Spleen (tissue), 11 donors: ENCODE data around the gene DDAH2. TPM values are rescaled to one million over a fixed set of nuclear protein-coding genes. Genes with fewer than 3 reads are reported as not detected.

Source experiments
- DNase-seq: peaks from one replicate; pipeline ENCODE4 v3.0.0-alpha.2; 2020
- H3K27ac ChIP-seq, 8 donors: fragments of 200-600 bp; sonication (generic) in 7 of 8; 1 replicate in 4 of 8; 2 replicates in 4 of 8; pipeline versions ENCODE4 v1.5.0 to v1.8.0; 2016 to 2021; ENCODE audit warnings: inconsistent platforms in 4 of 8, mild to moderate bottlenecking in 4 of 8, moderate library complexity in 1 of 8
- H3K27me3 ChIP-seq, 7 donors: fragments of 200-600 bp; sonication (generic) in 6 of 7; replicated peaks in 1 of 7; 1 replicate in 4 of 7; 2 replicates in 3 of 7; pipeline versions ENCODE4 v1.5.0 to v1.8.0; 2016 to 2021; ENCODE audit warnings: inconsistent platforms in 3 of 7, mild to moderate bottlenecking in 1 of 7
- H3K36me3 ChIP-seq, 6 donors: fragments of 200-600 bp; sonication (generic) in 5 of 6; 1 replicate in 4 of 6; 2 replicates in 2 of 6; pipeline versions ENCODE4 v1.5.0 to v1.8.0; 2016 to 2021; ENCODE audit warnings: inconsistent platforms in 2 of 6
- H3K4me1 ChIP-seq, 6 donors: fragments of 200-600 bp; sonication (generic) in 5 of 6; 1 replicate in 3 of 6; 2 replicates in 3 of 6; pipeline versions ENCODE4 v1.5.0 to v1.8.0; 2016 to 2021; ENCODE audit warnings: inconsistent platforms in 3 of 6
- H3K4me3 ChIP-seq, 8 donors: fragments of 200-600 bp; sonication (generic) in 7 of 8; 1 replicate in 4 of 8; 2 replicates in 4 of 8; pipeline versions ENCODE4 v1.5.0 to v1.8.0; 2016 to 2021; ENCODE audit warnings: inconsistent platforms in 4 of 8, mild to moderate bottlenecking in 4 of 8, moderate library complexity in 2 of 8
- H3K9me3 ChIP-seq, 8 donors: fragments of 200-600 bp; sonication (generic) in 7 of 8; 1 replicate in 4 of 8; 2 replicates in 4 of 8; pipeline versions ENCODE4 v1.5.0 to v1.8.0; 2016 to 2021; ENCODE audit warnings: inconsistent platforms in 4 of 8
- POLR2A ChIP-seq, 3 donors: fragments of 450-650 bp; IDR thresholded peaks; one replicate each; pipeline ENCODE4 v1.5.1; 2017; ENCODE audit warnings: antibody characterized with exemption in 3 of 3, mild to moderate bottlenecking in 1 of 3
- POLR2AphosphoS5 ChIP-seq, 3 donors: sonication (generic); formaldehyde crosslinking; IDR thresholded peaks; one replicate each; pipeline ENCODE4 v1.5.1; 2017; ENCODE audit warnings: antibody characterized with exemption in 3 of 3
- WGBS, 5 donors: extraction: QIAGEN DNeasy Blood & Tissue Kit in 3 of 5; methylation state at CpG; one replicate each; pipeline versions ENCODE4 v1.1.5 to v1.1.7; 2013 to 2018; 5-methylcytosine and 5-hydroxymethylcytosine counted together
- intact Hi-C: fragments of 100-400 bp; cut with DNase I; formaldehyde crosslinking; loops from one replicate; pipeline ENCODE4 v1.15.0; 2023; ENCODE audit warnings: low total_unique reads
- microRNA-seq, 3 donors: library from miRNA; unstranded; fragments of <30 nt; microRNA quantifications; one replicate each; pipeline versions ENCODE4 to v1.1.0, GENCODE V29; 2019 to 2020
- polyA plus RNA-seq, 3 donors: library from polyadenylated mRNA; stranded (reverse); fragments of 200-250 nt; gene quantifications; one replicate each; pipeline ENCODE4 v1.2.1, GENCODE V29; 2013
- small RNA-seq, 4 donors: library from RNA; depleted of rRNA; stranded (forward); fragments of <200 nt; gene quantifications; one replicate each; pipeline ENCODE3, GENCODE V24; 2016
- total RNA-seq, 7 donors: library from RNA; depleted of rRNA in 3 of 7; stranded (reverse); fragments of >200 nt in 3 of 7; fragmentation: NEBNext Ultra II Directional in 4 of 7; extraction: Animal tissue kit (Norgen Biotek cat#: 25700) in 4 of 7; gene quantifications; one replicate each; pipeline versions ENCODE4 v1.1.0 to v1.2.1, GENCODE V29; 2016 to 2021
- TF ChIP-seq, protein P1 (sequence below), 11 experiments: fragments of 200-600 bp in 7 of 11; fragments of 450-650 bp in 4 of 11; sonication (generic) in 4 of 11; IDR thresholded peaks in 8 of 11; conservative IDR thresholded peaks in 3 of 11; 1 replicate in 7 of 11; 2 replicates in 4 of 11; pipeline versions ENCODE4 v1.4.0 to v1.8.0; 2016 to 2021; ENCODE audit warnings: antibody characterized with exemption in 11 of 11, inconsistent platforms in 4 of 11, mild to moderate bottlenecking in 1 of 11
- donor health status: healthy with polysubstance abuse.
- donor health status: DM: no; HTN: no; CAD: no; lungs with moderate emphysema.
- donor health status: DM: no; HTN: no; CAD: no.
- donor health status: Bipolar disorder and iron deficiency.
- donor health status: healthy.
- donor health status: DM: no; HTN: no; CAD: no.
- donor health status: DM: yes; HTN: yes; CAD: no.

Gene DDAH2
- total and polyA plus RNA-seq, 10 donors: 63.0 to 116 (median 76.7) TPM

DNA sequence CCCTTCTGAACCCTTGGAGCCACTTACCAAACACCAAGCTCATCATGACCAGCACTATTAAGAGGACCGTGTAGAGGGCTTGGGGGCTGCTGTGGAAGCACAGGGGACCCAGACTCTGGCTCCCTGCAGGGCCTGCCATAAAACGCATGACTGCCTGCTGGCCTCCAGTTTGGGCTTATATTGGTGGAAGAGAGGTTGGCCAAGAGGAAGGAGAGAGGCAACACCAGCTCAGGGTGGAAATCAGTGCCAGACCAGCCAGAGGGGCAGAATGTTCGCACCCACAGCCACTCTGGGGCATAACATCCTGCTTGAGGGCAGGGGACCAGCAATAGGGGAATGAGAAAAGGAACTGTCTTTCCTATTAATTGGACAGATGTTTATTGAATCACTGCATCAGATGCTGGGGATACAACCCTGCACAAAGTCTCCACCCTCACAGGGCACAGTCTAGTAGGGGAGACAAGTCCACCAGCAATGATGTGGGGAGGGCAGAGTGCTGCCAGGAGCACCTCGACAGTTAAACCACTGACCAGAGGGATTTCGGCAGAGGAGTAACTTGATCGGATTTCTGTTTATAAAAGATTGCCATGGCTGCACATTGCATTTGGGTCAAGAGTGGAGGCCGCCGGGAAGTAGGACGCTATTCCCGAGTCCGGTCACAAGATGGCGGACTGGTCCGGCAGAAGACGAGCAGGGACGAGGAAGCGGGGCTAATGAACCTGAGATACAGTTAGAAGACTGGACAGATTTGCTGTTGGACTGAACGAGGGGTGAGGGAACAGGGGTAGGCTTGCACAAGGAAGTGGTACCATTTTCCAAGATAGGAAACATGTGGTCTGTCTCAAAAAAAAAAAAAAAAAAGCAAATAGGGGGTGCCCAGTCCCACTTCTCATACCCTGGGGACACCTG, 48.6 kb downstream of the DDAH2 start, which contains the start of gene LY6G5C:
Gene LY6G5C, minus strand, starts transcription at position 842 of the 909 bp plus-strand sequence. Its CDS starts 694 bp downstream, at position 148.
- intact Hi-C loops: no loop called here
- Histone ChIP-seq H3K36me3 (peaks cover 0 to 19% (median 6%) of the 10 kb centered on the region in 6 donors), H3K9me3 (no peaks in the 10 kb centered on the region), H3K4me1 (peaks cover 7 to 50% (median 29%) of the 10 kb centered on the region in 6 donors), H3K27me3 (no peaks in the 10 kb centered on the region), H3K27ac (peak within 1 kb of the TSS in 7 of 8 donors; percentile 56 to 80 (median 69)), H3K4me3 (peak within 1 kb of the TSS; percentile 40 to 70 (median 48))
- peak; percentile 93 for DNase-seq
- WGBS, 5 donors: 12 to 15% (median 14%) methylated on average over 17 of the region's 17 CpGs
- peak in 2 of 3 donors; percentile 64 to 78 for TF ChIP-seq POLR2AphosphoS5 (IDR thresholded peaks at IDR 0.05)
- TF ChIP-seq, protein P1, sequence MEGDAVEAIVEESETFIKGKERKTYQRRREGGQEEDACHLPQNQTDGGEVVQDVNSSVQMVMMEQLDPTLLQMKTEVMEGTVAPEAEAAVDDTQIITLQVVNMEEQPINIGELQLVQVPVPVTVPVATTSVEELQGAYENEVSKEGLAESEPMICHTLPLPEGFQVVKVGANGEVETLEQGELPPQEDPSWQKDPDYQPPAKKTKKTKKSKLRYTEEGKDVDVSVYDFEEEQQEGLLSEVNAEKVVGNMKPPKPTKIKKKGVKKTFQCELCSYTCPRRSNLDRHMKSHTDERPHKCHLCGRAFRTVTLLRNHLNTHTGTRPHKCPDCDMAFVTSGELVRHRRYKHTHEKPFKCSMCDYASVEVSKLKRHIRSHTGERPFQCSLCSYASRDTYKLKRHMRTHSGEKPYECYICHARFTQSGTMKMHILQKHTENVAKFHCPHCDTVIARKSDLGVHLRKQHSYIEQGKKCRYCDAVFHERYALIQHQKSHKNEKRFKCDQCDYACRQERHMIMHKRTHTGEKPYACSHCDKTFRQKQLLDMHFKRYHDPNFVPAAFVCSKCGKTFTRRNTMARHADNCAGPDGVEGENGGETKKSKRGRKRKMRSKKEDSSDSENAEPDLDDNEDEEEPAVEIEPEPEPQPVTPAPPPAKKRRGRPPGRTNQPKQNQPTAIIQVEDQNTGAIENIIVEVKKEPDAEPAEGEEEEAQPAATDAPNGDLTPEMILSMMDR (IDR thresholded peaks at IDR 0.05 in 8 of 11, conservative IDR thresholded peaks at IDR 0.05 in 3 of 11): peak; percentile 59 to 89 (median 73)
- no peak for TF ChIP-seq POLR2A (IDR thresholded peaks at IDR 0.05)

DNA sequence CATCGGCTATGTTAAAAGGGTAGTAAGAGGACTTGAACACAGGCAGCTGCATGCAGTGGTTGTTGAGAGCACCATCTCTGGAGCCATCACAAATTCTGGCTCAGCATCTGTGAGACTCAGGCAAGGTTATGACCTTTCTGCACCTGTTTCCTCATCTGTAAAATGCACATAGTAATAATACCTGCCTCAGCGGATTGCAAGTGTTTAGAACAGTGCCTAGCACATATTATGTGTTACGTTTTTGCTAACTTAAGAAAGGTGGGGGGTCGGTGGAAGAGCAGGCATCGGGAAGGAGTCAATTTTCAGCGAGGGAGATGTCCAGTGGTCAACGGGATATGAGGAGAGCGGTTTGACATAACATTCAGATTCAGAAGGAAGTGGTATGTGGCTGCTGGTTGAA, 51.1 kb downstream of the DDAH2 start:
- 66 to 77% (median 74%) methylated on average over 8 of the region's 8 CpGs for WGBS, 5 donors
- peaks cover 0 to 26% (median 8%) of the 10 kb centered on the region in 6 donors for H3K36me3 ChIP-seq
- TF ChIP-seq, protein P1 (IDR thresholded peaks at IDR 0.05 in 8 of 11, conservative IDR thresholded peaks at IDR 0.05 in 3 of 11): no peak
- no peak for TF ChIP-seq POLR2A (IDR thresholded peaks at IDR 0.05)
- no peak for TF ChIP-seq POLR2AphosphoS5 (IDR thresholded peaks at IDR 0.05)
- no peaks in the 10 kb centered on the region for H3K9me3 ChIP-seq
- no peak overlapping the region for H3K27ac ChIP-seq
- H3K27me3 ChIP-seq: no peaks in the 10 kb centered on the region
- DNase-seq: no peak
- intact Hi-C loops: no loop called here
- H3K4me3 ChIP-seq: no peak overlapping the region
- peaks cover 7 to 41% (median 25%) of the 10 kb centered on the region in 6 donors for H3K4me1 ChIP-seq

Small RNA genes within 50 kb of the gene (microRNA-seq; reads per million reads assigned to microRNA genes)
- gene MIR4646: 1.1 to 1.4 (median 1.4) reads per million in 3 donors

Small RNA genes within 50 kb of the gene (small RNA-seq; reads per million reads assigned to genes)
- gene LY6G6D (0 reads per million in 4 donors), gene MIR4646 (0 to 0.23 (median 0) reads per million in 4 donors), gene MSH5-SAPCD1 (0 reads per million in 4 donors), gene RF00019 (0 reads per million in 4 donors), gene RNU6-850P (0 reads per million in 4 donors), gene SAPCD1 (0 reads per million in 4 donors)

Other genes starting within 250 kb of the DDAH2 start
Only the 30 nearest of the 42 such genes appear.
- gene LTA, start 157.0 kb downstream of the DDAH2 start, total RNA-seq: 10 to 100 TPM in 1 of 7 donors, 1 to 10 TPM in 6; 2.4 to 14.4 (median 5.1) TPM
- gene LTA, start 157.0 kb downstream of the DDAH2 start, polyA plus RNA-seq: 1 to 10 TPM; 6.8 to 9.2 (median 7.3) TPM
- 10 to 100 TPM in 5 of 7 donors, 1 to 10 TPM in 2; 6.5 to 18.3 (median 11.6) TPM for gene TNF, start 153.7 kb downstream of the DDAH2 start, total RNA-seq
- 10 to 100 TPM in 2 of 3 donors, 1 to 10 TPM in 1; 5.5 to 17.3 (median 13.3) TPM for gene TNF, start 153.7 kb downstream of the DDAH2 start, polyA plus RNA-seq
- gene LTB, start 146.9 kb downstream of the DDAH2 start, total RNA-seq: 100 to 1,000 TPM in 6 of 7 donors, 10 to 100 TPM in 1; 83.0 to 403 (median 162) TPM
- gene LTB, start 146.9 kb downstream of the DDAH2 start, polyA plus RNA-seq: 1,000 to 10,000 TPM in 1 of 3 donors, 100 to 1,000 TPM in 2; 804 to 1,256 (median 838) TPM
- gene LST1, start 143.0 kb downstream of the DDAH2 start, total RNA-seq: 100 to 1,000 TPM; 139 to 268 (median 217) TPM
- gene LST1, start 143.0 kb downstream of the DDAH2 start, polyA plus RNA-seq: 100 to 1,000 TPM; 128 to 214 (median 203) TPM
- gene NCR3, start 136.3 kb downstream of the DDAH2 start, total RNA-seq: 10 to 100 TPM in 6 of 7 donors, 1 to 10 TPM in 1; 7.8 to 28.1 (median 12.1) TPM
- 10 to 100 TPM; 15.9 to 30.3 (median 25.3) TPM for gene NCR3, start 136.3 kb downstream of the DDAH2 start, polyA plus RNA-seq
- gene AIF1, start 114.1 kb downstream of the DDAH2 start, total RNA-seq: 100 to 1,000 TPM; 258 to 479 (median 310) TPM
- 100 to 1,000 TPM; 258 to 416 (median 312) TPM for gene AIF1, start 114.1 kb downstream of the DDAH2 start, polyA plus RNA-seq
- gene PRRC2A, start 108.6 kb downstream of the DDAH2 start, total RNA-seq: 100 to 1,000 TPM; 119 to 198 (median 176) TPM
- 100 to 1,000 TPM in 2 of 3 donors, 10 to 100 TPM in 1; 84.1 to 151 (median 146) TPM for gene PRRC2A, start 108.6 kb downstream of the DDAH2 start, polyA plus RNA-seq
- 100 to 1,000 TPM; 211 to 328 (median 260) TPM for gene BAG6, start 76.6 kb downstream of the DDAH2 start, total RNA-seq
- 100 to 1,000 TPM; 195 to 311 (median 310) TPM for gene BAG6, start 76.6 kb downstream of the DDAH2 start, polyA plus RNA-seq
- gene APOM, start 73.4 kb downstream of the DDAH2 start, total RNA-seq: 1 to 10 TPM in 6 of 7 donors, under 1 TPM in 1; 0.66 to 3.9 (median 2.5) TPM
- gene APOM, start 73.4 kb downstream of the DDAH2 start, polyA plus RNA-seq: 1 to 10 TPM; 4.7 to 9.7 (median 7.5) TPM
- 10 to 100 TPM; 24.1 to 37.4 (median 28.6) TPM for gene C6orf47, start 68.5 kb downstream of the DDAH2 start, total RNA-seq
- 10 to 100 TPM; 12.2 to 22.6 (median 13.4) TPM for gene C6orf47, start 68.5 kb downstream of the DDAH2 start, polyA plus RNA-seq
- gene GPANK1, start 64.3 kb downstream of the DDAH2 start, total RNA-seq: 10 to 100 TPM; 12.7 to 21.3 (median 17.4) TPM
- gene GPANK1, start 64.3 kb downstream of the DDAH2 start, polyA plus RNA-seq: 10 to 100 TPM; 12.4 to 19.2 (median 14.8) TPM
- 100 to 1,000 TPM; 122 to 294 (median 150) TPM for gene CSNK2B, start 63.2 kb downstream of the DDAH2 start, total RNA-seq
- gene CSNK2B, start 63.2 kb downstream of the DDAH2 start, polyA plus RNA-seq: 100 to 1,000 TPM; 132 to 163 (median 139) TPM
- gene LY6G5B, start 59.3 kb downstream of the DDAH2 start, total RNA-seq: 10 to 100 TPM; 11.0 to 25.3 (median 16.3) TPM
- gene LY6G5B, start 59.3 kb downstream of the DDAH2 start, polyA plus RNA-seq: 1 to 10 TPM; 3.0 to 5.8 (median 3.7) TPM
- 1 to 10 TPM; 3.3 to 7.9 (median 5.8) TPM for gene LY6G5C, start 48.2 kb downstream of the DDAH2 start, total RNA-seq
- gene LY6G5C, start 48.2 kb downstream of the DDAH2 start, polyA plus RNA-seq: 1 to 10 TPM; 3.3 to 4.3 (median 3.5) TPM
- 10 to 100 TPM; 55.8 to 80.7 (median 71.1) TPM for gene ABHD16A, start 26.0 kb downstream of the DDAH2 start, total RNA-seq
- gene ABHD16A, start 26.0 kb downstream of the DDAH2 start, polyA plus RNA-seq: 10 to 100 TPM; 30.2 to 42.3 (median 34.4) TPM
- 1 to 10 TPM; 1.6 to 4.9 (median 2.2) TPM for gene LY6G6F, start 22.4 kb downstream of the DDAH2 start, total RNA-seq
- under 1 TPM; 0.11 to 0.68 (median 0.35) TPM for gene LY6G6F, start 22.4 kb downstream of the DDAH2 start, polyA plus RNA-seq
- not detected for gene LY6G6D, start 14.0 kb downstream of the DDAH2 start, total RNA-seq
- gene LY6G6D, start 14.0 kb downstream of the DDAH2 start, polyA plus RNA-seq: not detected
- gene LY6G6C, start 7.6 kb downstream of the DDAH2 start, total RNA-seq: under 1 TPM in 2 of 7 donors, not detected in 5; 0.49 to 0.77 TPM
- gene LY6G6C, start 7.6 kb downstream of the DDAH2 start, polyA plus RNA-seq: not detected
- gene MPIG6B, start 5.9 kb downstream of the DDAH2 start, total RNA-seq: 10 to 100 TPM in 4 of 7 donors, 1 to 10 TPM in 3; 7.9 to 15.1 (median 10.6) TPM
- gene MPIG6B, start 5.9 kb downstream of the DDAH2 start, polyA plus RNA-seq: under 1 TPM; 0.46 to 0.61 (median 0.48) TPM
- gene CLIC1, start 7.2 kb upstream of the DDAH2 start, total RNA-seq: 100 to 1,000 TPM; 296 to 392 (median 326) TPM
- gene CLIC1, start 7.2 kb upstream of the DDAH2 start, polyA plus RNA-seq: 100 to 1,000 TPM; 321 to 447 (median 388) TPM
- gene MSH5, start 10.7 kb upstream of the DDAH2 start, total RNA-seq: 10 to 100 TPM; 20.2 to 35.2 (median 27.6) TPM
- 10 to 100 TPM; 11.2 to 26.7 (median 23.1) TPM for gene MSH5, start 10.7 kb upstream of the DDAH2 start, polyA plus RNA-seq
- gene SAPCD1, start 33.4 kb upstream of the DDAH2 start, total RNA-seq: 10 to 100 TPM in 1 of 7 donors, 1 to 10 TPM in 5, not detected in 1; 3.6 to 11.8 (median 5.3) TPM
- gene SAPCD1, start 33.4 kb upstream of the DDAH2 start, polyA plus RNA-seq: 10 to 100 TPM in 1 of 3 donors, 1 to 10 TPM in 2; 7.5 to 14.2 (median 8.3) TPM
- 1 to 10 TPM in 4 of 7 donors, under 1 TPM in 2, not detected in 1; 0.68 to 2.6 (median 1.3) TPM for gene VWA7, start 48.0 kb upstream of the DDAH2 start, total RNA-seq
- 1 to 10 TPM in 1 of 3 donors, under 1 TPM in 2; 0.09 to 1.2 (median 0.11) TPM for gene VWA7, start 48.0 kb upstream of the DDAH2 start, polyA plus RNA-seq
- gene VARS1, start 66.5 kb upstream of the DDAH2 start, total RNA-seq: 10 to 100 TPM; 32.4 to 97.3 (median 62.5) TPM
- gene VARS1, start 66.5 kb upstream of the DDAH2 start, polyA plus RNA-seq: 10 to 100 TPM; 31.1 to 49.0 (median 38.3) TPM
- 10 to 100 TPM; 35.9 to 54.4 (median 42.9) TPM for gene LSM2, start 77.7 kb upstream of the DDAH2 start, total RNA-seq
- gene LSM2, start 77.7 kb upstream of the DDAH2 start, polyA plus RNA-seq: 10 to 100 TPM; 74.5 to 98.9 (median 80.4) TPM
- gene HSPA1L, start 86.0 kb upstream of the DDAH2 start, total RNA-seq: 1 to 10 TPM; 2.6 to 3.7 (median 3.1) TPM
- gene HSPA1L, start 86.0 kb upstream of the DDAH2 start, polyA plus RNA-seq: 1 to 10 TPM in 2 of 3 donors, under 1 TPM in 1; 0.93 to 1.9 (median 1.0) TPM
- 100 to 1,000 TPM in 6 of 7 donors, 10 to 100 TPM in 1; 97.7 to 384 (median 127) TPM for gene HSPA1A, start 86.2 kb upstream of the DDAH2 start, total RNA-seq
- 10 to 100 TPM; 16.4 to 58.5 (median 27.7) TPM for gene HSPA1A, start 86.2 kb upstream of the DDAH2 start, polyA plus RNA-seq
- gene HSPA1B, start 98.4 kb upstream of the DDAH2 start, total RNA-seq: 100 to 1,000 TPM in 1 of 7 donors, 10 to 100 TPM in 6; 40.4 to 372 (median 48.3) TPM
- gene HSPA1B, start 98.4 kb upstream of the DDAH2 start, polyA plus RNA-seq: 10 to 100 TPM in 1 of 3 donors, 1 to 10 TPM in 2; 7.4 to 20.6 (median 8.7) TPM
- gene NEU1, start 133.5 kb upstream of the DDAH2 start, total RNA-seq: 10 to 100 TPM; 28.6 to 60.7 (median 39.0) TPM
- 10 to 100 TPM; 14.0 to 22.6 (median 19.4) TPM for gene NEU1, start 133.5 kb upstream of the DDAH2 start, polyA plus RNA-seq
- 1 to 10 TPM; 1.0 to 5.9 (median 3.3) TPM for gene SLC44A4, start 149.7 kb upstream of the DDAH2 start, total RNA-seq
- under 1 TPM; 0.20 to 0.83 (median 0.26) TPM for gene SLC44A4, start 149.7 kb upstream of the DDAH2 start, polyA plus RNA-seq